Spinal cord (tissue), 10 donors: ENCODE data around the gene MTIF2. TPM values are rescaled to one million over a fixed set of nuclear protein-coding genes. Genes with fewer than 3 reads are reported as not detected.
"Not testable (repeated sequence)": the region's sequence is repeated elsewhere in the genome, so short reads cannot be mapped to it uniquely, and the experiment has no call there.

ENCODE experiments used
- DNase-seq, 6 donors: peaks; one replicate each; pipeline versions ENCODE4 v3.0.0 to v3.0.0-alpha.2; 2013 to 2015; ENCODE audit warnings: low spot score in 6 of 6, low read depth in 4 of 6
- H3K27ac ChIP-seq: one replicate; pipeline ENCODE4 v1.5.1; 2013; ENCODE audit warnings: low read depth, low read length, control low read depth
- H3K27me3 ChIP-seq: one replicate; pipeline ENCODE4 v1.6.1; 2013; ENCODE audit warnings: low read length; ENCODE audit not compliant: control insufficient read depth, insufficient read depth
- H3K36me3 ChIP-seq: one replicate; pipeline ENCODE4 v1.6.1; 2013; ENCODE audit warnings: low read length; ENCODE audit not compliant: control insufficient read depth, insufficient read depth
- H3K4me1 ChIP-seq: one replicate; pipeline ENCODE4 v1.6.1; 2013; ENCODE audit warnings: low read length; ENCODE audit not compliant: control insufficient read depth, insufficient read depth
- H3K4me3 ChIP-seq: one replicate; pipeline ENCODE4 v1.5.1; 2013; ENCODE audit warnings: low read depth, low read length, control low read depth
- H3K9me3 ChIP-seq: one replicate; pipeline ENCODE4 v1.6.1; 2013; ENCODE audit warnings: low read length; ENCODE audit not compliant: control insufficient read depth, insufficient read depth
- WGBS: methylation state at CpG from one replicate; pipeline ENCODE4 v1.1.5; 2013; ENCODE audit warnings: missing lambda C conversion rate; ENCODE audit not compliant: insufficient coverage; 5-methylcytosine and 5-hydroxymethylcytosine counted together
- polyA plus RNA-seq, 2 donors: library from polyadenylated mRNA; unstranded; fragments of 120-200 nt; gene quantifications; one replicate each; pipeline ENCODE4 v1.2.1, GENCODE V29; 2013; ENCODE audit not compliant: insufficient read length in 2 of 2
- total RNA-seq, 2 donors: library from RNA; depleted of rRNA in 1 of 2; stranded (reverse); fragments of 120-200 nt in 1 of 2; fragments of >200 nt in 1 of 2; gene quantifications; one replicate each; pipeline versions ENCODE4 v1.2.3 to v1.2.4, GENCODE V29; 2013 to 2014
- donor health status: healthy.

Gene MTIF2
- total and polyA plus RNA-seq, 4 donors, result 19.8 to 31.1 (median 22.5) TPM

DNA sequence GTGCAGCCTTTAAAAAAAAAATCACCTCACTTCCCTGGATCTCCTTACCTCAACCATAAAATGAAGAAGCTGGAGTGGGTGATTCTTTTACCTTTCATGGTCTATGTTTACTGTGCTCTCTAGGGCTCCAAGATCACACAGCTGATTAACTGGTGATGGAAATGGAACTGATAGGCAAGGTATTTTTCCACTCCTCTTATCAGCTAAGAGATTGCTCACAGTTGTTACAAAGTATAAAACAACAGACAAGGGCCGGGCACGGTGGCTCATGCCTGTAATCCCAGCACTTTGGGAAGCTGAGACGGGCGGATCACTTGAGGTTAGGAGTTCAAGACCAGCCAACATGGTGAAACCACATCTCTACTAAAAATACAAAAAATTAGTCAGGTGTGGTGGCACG, 22.0 kb downstream of the MTIF2 start:
- Histone ChIP-seq H3K27me3 (no peaks in the 10 kb centered on the region), H3K36me3 (peaks cover 15% of the 10 kb centered on the region), H3K4me1 (no peaks in the 10 kb centered on the region), H3K4me3 (no peak overlapping the region), H3K9me3 (no peaks in the 10 kb centered on the region), H3K27ac (no peak overlapping the region)
- DNase-seq, result no peak
- WGBS, result 100% methylated on average over 2 of the region's 5 CpGs

DNA sequence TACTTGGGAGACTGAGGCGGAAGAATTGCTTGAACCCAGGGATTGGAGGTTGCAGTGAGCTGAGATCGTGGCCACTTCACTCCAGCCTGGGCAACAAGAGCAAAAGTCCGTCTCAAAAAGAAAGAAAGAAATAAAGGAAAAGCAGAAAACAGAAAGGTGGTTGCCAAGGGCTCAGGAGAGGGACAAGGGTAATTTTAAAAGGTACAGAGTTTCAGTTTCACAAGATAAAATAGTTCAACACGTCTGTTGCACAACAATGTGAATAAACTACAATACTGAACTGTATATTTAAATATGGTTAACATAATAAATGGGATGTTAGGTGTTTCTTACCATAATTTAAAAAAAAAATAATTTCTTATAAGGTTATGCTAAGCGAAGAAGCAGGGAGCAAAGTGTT, 23.6 kb downstream of the MTIF2 start:
- H3K27me3 ChIP-seq, result no peaks in the 10 kb centered on the region
- H3K4me3 ChIP-seq, result no peak overlapping the region
- H3K4me1 ChIP-seq, result no peaks in the 10 kb centered on the region
- H3K9me3 ChIP-seq, result no peaks in the 10 kb centered on the region
- WGBS, result 100% methylated on average over 2 of the region's 5 CpGs
- H3K36me3 ChIP-seq, result peaks cover 15% of the 10 kb centered on the region
- DNase-seq, result no peak
- H3K27ac ChIP-seq, result no peak overlapping the region

DNA sequence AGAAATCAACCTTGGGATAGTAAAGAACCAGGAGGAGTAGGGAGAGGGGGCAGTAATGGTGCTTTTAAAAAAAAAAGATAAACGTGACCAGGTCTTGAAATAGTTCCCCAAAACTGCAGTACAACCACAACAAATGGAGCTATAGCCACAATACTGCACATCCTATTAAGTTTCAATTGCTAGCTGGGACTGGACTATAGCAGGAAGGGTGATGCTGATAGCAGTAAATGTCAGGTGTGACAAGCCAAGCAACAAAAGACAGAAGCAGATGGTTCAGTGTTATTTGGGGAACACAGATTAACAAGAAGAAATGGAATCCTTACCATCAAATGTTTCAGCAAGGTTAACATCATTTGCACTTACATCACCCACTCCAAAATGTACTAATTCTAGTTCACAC, 26.4 kb downstream of the MTIF2 start:
- no CpG with 5 or more reads among the region's 1 CpG for WGBS
- Histone ChIP-seq H3K4me3 (no peak overlapping the region), H3K27me3 (no peaks in the 10 kb centered on the region), H3K27ac (no peak overlapping the region), H3K9me3 (no peaks in the 10 kb centered on the region), H3K36me3 (peaks cover 12% of the 10 kb centered on the region), H3K4me1 (no peaks in the 10 kb centered on the region)
- no peak for DNase-seq

DNA sequence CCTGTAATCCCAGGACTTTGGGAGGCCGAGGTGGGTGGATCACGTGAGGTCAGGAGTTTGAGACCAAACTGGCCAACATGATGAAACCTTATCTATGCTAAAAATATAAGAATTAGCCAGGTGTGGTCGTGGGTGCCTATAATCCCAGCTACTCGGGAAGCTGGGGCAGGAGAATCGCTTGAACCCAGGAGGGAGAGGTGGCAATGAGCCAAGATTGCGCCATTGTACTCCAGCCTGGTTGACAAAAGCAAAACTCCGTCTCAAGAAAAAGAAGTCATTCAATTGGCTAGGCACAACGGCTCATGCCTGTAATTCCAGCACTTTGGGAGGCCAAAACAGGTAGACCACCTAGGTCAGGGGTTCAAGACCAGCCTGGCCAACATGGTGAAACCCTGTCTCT, 27.4 kb downstream of the MTIF2 start:
- not testable (repeated sequence) for H3K27me3 ChIP-seq, H3K4me3 ChIP-seq, H3K4me1 ChIP-seq, H3K36me3 ChIP-seq, H3K27ac ChIP-seq, DNase-seq, H3K9me3 ChIP-seq
- 82% methylated on average over 8 of the region's 8 CpGs for WGBS

DNA sequence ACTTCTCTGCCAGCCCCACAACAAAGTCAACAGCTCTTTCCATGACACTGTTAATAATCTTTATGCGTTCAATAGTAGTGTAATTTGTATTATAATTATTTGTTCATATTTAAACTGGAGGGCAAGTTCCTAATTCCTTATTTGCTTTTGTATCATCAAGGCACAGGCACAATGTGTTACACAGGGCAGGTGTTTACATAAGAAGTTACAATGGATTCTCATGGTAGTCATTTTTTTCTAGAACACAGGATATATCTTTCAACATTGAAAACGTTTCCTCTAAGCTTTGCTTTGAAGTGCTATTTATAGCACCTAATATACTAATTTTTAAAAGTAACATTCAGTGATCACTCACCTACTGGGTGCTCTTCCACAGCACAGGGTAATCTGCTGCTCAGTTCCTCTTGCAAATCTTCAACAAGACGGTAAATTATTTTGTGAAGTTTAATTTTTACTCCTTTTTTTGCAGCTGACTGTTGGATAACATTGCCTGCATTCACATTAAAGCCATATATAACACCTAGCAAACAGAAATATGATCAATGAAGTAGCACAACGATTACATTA, 29.3 kb downstream of the MTIF2 start:
- Histone ChIP-seq H3K36me3 (peaks cover 10% of the 10 kb centered on the region), H3K9me3 (no peaks in the 10 kb centered on the region), H3K4me1 (no peaks in the 10 kb centered on the region), H3K4me3 (no peak overlapping the region), H3K27me3 (no peaks in the 10 kb centered on the region), H3K27ac (no peak overlapping the region)
- no CpG with 5 or more reads among the region's 4 CpGs for WGBS
- DNase-seq, result no peak

DNA sequence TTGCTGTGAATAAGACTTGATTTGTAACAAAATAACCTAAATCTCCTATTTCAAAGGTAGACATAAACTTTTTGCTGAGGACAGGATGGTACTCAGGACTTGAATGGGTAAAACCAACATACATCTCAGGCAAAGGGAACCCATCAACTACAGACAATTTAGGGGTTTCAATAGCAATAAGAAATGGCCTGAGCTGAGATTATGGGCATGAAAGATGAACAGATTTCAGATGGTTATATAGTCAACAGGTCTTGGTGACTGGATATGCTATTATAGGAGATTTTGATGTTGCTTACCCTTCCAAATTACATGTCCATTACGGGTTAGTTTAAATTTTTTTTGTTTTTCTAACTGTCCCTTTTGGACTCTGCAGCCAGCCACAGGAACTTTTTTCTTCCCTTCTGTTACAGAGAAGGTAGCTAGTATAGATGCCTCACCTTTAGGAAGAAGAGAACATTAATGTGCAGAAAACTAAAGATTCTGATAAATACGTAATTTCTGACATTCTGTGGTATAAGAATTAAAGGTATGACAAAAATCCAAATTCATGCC, 32.0 kb downstream of the MTIF2 start:
- no CpG with 5 or more reads among the region's 2 CpGs for WGBS
- no peak for DNase-seq
- Histone ChIP-seq H3K4me3 (no peak overlapping the region), H3K27me3 (no peaks in the 10 kb centered on the region), H3K36me3 (peaks cover 12% of the 10 kb centered on the region), H3K9me3 (no peaks in the 10 kb centered on the region), H3K27ac (no peak overlapping the region), H3K4me1 (peaks cover 8% of the 10 kb centered on the region)

DNA sequence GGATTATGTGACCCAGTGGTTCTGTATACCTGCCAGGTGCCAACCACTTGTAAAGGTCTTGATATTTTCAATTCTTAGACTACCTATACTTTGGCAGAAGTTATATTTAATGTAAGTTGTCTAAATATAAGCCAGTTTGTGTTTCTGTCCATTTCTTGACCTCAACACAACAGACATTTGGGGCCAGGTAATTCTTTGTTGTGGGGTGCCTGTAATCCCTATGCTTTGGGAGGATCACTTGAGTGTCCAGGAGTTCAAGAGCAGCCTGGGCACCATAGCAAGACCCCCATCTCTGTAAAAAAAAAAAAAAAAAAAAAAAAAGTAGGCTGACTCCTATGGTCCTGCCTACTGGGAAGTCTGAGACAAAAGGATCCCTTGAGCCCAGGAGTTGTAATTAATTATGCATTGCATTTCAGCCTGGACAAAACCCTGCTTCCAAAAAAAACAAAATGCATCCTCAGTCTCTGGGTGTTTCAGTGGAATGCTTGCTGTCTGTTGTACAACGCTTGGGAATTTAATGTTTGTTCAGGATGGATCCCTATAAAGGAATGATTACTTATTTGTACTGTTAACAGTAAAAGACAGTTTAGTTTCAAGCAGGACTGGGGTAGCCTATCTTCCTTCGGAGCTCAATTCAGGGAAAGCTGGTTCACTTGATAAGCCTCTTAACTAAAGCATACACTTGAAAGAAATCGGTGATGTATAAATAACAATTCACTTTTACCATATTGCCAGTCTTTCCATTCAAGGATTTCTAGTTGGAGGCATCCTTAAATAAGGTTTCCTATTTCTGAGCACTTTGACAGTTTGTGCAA, 33.1 kb downstream of the MTIF2 start:
- Histone ChIP-seq H3K27ac (no peak overlapping the region), H3K4me1 (peaks cover 9% of the 10 kb centered on the region), H3K4me3 (no peak overlapping the region), H3K9me3 (no peaks in the 10 kb centered on the region), H3K27me3 (no peaks in the 10 kb centered on the region), H3K36me3 (peaks cover 12% of the 10 kb centered on the region)
- DNase-seq, result no peak
- no CpG with 5 or more reads among the region's 3 CpGs for WGBS

DNA sequence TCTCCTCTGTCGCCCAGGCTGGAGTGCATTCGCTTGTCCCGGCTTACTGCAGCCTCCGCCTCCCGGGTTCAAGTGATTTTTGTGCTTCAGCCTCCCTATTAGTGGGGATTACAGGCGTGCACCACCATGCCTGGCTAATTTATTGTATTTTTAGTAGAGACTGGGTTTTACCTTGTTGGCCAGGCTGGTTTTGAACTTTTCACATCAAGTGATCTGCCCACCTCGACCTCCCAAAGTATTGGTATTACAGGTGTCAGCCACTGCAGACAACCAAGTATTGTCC, 35.4 kb downstream of the MTIF2 start:
- H3K9me3 ChIP-seq, result no peaks in the 10 kb centered on the region
- WGBS, result 75% methylated on average over 5 of the region's 7 CpGs
- H3K4me3 ChIP-seq, result peak overlapping the region; percentile 82
- DNase-seq, result no peak
- H3K27me3 ChIP-seq, result no peaks in the 10 kb centered on the region
- H3K36me3 ChIP-seq, result peaks cover 12% of the 10 kb centered on the region
- peaks cover 12% of the 10 kb centered on the region for H3K4me1 ChIP-seq
- no peak overlapping the region for H3K27ac ChIP-seq

DNA sequence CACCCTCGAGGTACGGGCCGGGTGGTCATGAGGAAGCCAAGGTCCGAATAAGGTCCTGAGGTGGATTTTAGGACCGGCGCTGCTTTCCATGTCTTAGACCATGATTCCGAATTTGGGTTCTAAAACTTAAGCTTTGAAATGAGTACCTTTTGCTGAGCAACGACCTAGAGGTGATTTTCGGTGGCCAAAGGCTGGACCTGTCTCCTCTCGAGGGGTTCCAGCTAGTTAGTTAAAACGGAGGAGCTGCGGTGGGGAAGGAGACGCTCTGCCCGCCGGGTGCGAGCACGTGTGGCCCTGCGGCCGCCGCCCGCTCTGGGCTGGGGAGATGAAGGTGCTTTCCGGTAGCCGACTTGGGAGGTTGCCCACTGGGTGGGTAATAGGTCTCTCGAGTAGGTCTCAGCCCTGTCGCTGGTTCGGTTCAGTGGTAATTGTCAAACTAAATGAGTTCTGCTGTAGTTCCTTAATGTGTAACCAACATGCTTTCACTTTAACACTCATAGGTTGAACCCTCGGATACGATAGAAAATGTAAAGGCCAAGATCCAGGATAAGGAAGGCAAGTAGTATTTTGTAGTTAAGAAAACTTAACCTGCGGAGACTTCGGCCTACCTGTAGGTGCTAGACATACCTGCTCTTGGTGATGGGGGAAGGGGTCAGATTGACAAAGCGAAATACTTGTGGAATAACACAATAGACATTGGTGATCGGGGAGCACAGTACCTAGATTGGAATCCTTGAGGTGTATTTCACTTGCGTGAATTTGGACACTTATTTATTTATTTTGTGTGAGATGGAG, 36.0 kb downstream of the MTIF2 start:
- WGBS, result 8% methylated on average over 25 of the region's 33 CpGs
- no peaks in the 10 kb centered on the region for H3K9me3 ChIP-seq
- peak overlapping the region; percentile 82 for H3K4me3 ChIP-seq
- peaks cover 12% of the 10 kb centered on the region for H3K36me3 ChIP-seq
- no peaks in the 10 kb centered on the region for H3K27me3 ChIP-seq
- H3K4me1 ChIP-seq, result peaks cover 12% of the 10 kb centered on the region
- DNase-seq, result peak in 1 of 6 donors; percentile 2
- H3K27ac ChIP-seq, result peak overlapping the region; percentile 89
